Superior temporal gyrus (tissue), 1 donor: ENCODE results near the gene GABRD.
A peak's percentile ranks its signal among the peaks of the same experiment; 100 is the strongest.

Source experiments
- DNase-seq: peaks from one replicate; pipeline ENCODE4 v3.0.0-alpha.2; 2016; ENCODE audit errors: extremely low spot score

GABRD gene

GRCh38 chr1:2038229-2038628 is 19.1 kb downstream of the GABRD start:
- no peak for DNase-seq

DNA sequence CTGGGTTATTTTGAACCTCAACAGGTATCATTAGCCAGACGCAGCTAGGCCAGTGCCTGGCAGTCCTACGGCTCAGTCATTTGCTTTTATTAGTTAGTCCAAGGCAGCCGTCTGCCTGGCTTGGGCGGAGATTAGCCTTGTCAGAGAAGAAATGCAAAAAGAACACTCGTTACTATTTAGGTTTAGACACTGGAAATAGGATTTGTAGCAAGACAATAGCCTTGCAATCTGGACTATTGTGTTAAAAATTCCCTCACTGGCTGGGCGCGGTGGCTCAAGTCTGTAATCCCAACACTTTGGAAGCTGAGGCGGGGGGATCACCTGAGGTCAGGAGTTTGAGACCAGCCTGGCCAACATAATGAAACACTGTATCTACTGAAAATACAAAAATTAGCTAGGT is 20.1 kb downstream of the GABRD start:
- DNase-seq: no peak

GRCh38 chr1:2041305-2041704 is 22.2 kb downstream of the GABRD start:
- no peak for DNase-seq

GRCh38 chr1:2041887-2042286 is 22.7 kb downstream of the GABRD start:
- no peak for DNase-seq

DNA sequence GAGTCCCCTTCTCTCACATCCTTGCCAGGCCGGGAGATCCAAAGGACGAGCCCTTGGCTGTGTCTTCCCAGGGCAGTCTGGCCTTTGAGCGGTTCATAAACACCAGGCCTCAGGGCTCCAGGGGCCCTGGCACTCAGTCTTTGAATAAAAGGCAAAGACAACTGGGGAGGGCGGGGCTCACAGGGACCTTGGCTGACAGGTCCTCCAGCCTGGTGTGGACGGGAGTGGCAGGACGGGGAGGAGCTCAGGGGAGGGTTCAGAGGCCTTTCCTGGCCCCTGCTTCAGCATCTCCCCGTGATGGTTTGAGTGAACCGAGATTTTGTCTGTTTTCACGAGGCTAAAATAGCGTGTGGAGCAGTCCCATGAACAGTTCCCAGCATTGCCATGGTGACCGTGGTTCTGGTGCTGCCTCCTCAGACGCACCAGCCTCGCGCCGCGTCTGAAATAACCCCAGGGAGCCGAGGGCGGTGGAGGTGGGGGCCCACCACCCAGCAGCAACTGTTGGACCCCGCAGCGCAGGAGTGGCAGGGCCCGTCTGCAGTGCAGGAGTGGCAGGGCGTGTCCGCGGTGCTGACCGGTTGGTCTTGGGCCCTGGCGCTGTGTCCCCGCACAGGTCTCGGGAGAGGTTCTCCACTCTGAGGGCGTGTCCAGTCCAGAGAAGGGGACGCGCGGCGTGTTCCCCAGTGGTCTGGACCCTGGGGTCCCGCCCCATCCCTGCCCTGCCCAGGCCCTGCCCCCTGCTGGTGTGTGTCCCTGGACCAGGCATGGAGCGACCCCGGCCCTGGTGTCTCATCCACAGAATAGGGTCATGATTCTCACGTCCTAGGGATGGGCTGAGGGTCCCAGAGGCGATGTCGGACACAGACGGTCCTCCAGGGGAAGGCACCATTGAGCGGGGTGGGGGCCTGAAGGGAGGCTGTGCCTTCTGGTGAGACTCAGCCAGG is 24.0 kb downstream of the GABRD start:
- DNase-seq: no peak

DNA sequence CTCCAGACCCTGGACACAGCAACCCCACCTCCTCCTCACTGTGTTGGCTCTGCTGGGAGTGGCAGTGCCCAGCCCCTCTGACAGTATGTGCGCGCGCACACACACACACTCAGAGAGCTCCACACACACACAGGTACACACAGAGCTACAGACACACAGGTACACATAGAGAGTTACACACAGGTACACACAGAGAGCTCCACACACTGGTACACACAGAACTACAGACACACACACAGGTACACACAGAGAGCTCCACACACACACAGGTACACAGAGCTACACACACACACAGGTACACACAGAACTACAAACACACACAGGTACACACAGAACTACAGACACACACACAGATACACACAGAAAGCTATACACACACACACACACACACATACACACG is 24.7 kb downstream of the GABRD start:
- DNase-seq: no peak

- peak; percentile 76 for DNase-seq
Observed at GRCh38 chr1:2044510-2045319, 25.6 kb downstream of the GABRD start.

- no peak for DNase-seq
Observed at GRCh38 chr1:2045468-2046173, 26.5 kb downstream of the GABRD start.

- no peak for DNase-seq
Observed at GRCh38 chr1:2046174-2046917, 27.2 kb downstream of the GABRD start.

GRCh38 chr1:2046953-2047748 is 28.0 kb downstream of the GABRD start:
- no peak for DNase-seq

- DNase-seq: no peak
Observed at GRCh38 chr1:2047749-2048729, 28.9 kb downstream of the GABRD start.

GRCh38 chr1:2049225-2049717 is 30.1 kb downstream of the GABRD start:
- no peak for DNase-seq

- DNase-seq: no peak
Observed at GRCh38 chr1:2049718-2050431, 30.7 kb downstream of the GABRD start, which contains the start of gene PRKCZ. Gene PRKCZ, plus strand, starts transcription at chr1:2050411. Its CDS starts 220 bp downstream, at chr1:2050631.

GRCh38 chr1:2050461-2050792 is 31.3 kb downstream of the GABRD start:
- DNase-seq: no peak

DNA sequence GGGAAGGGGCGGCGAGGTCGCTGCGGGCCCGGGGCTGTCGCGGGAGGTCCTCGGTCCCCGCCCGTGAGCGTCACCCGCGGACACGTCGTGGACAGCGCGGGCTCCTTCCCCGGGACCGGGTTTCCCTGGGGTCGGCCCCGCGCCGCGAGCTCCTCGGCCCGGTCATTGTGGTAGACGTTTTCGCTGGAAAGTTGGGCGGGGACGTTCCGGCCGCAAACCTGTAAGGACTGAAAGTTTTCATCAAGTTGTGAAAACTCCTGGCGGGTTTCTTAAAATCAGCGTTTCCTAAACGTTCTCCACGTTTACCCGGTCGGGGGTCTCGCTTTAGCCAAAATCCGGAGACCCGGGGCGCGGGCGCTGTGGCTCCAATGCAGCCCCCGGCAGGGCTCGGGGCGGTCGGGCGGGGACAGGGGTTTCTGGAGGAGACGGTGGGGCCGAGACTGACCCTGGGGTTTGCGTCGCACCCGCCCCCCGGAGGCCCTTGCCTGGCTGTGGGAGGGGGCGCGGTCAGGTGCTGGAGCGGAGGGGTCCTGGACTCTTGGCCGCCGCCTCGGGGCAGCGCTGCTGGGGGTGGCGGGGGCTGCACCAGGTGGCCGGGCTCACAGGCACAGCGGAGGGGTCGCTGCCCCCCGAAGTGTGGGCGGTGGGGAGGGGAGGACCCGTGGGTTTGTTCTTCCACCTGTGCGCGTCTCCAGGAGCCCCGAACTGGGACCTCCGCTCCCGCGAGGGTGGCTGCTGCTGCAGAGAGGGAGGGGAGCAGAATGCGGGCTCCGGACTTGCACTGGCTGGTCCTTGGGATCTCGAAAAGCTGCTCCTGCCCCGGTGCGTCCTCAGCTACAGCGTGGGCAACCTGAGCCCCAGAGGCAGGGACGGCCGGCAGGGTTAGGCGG is 31.9 kb downstream of the GABRD start:
- no peak for DNase-seq

- DNase-seq: no peak
Observed at GRCh38 chr1:2052054-2052679, 33.0 kb downstream of the GABRD start.

- DNase-seq: no peak
Observed at GRCh38 chr1:2052756-2053155, 33.6 kb downstream of the GABRD start.
